HEK293 (cell line): ENCODE measurements around the gene CASP10.

ENCODE experiments used
- BCL11A ChIP-seq: fragments of 450-650 bp; formaldehyde crosslinking; IDR thresholded peaks from 2 replicates; pipeline ENCODE4 v1.5.1; 2016; ENCODE audit warnings: low read depth, missing biosample characterization, missing genetic modification characterization
- OSR2 ChIP-seq: fragments of 450-650 bp; formaldehyde crosslinking; IDR thresholded peaks from 2 replicates; pipeline ENCODE4 v1.5.1; 2016; ENCODE audit warnings: missing biosample characterization, missing genetic modification characterization
- YY1 ChIP-seq: fragments of 450-650 bp; formaldehyde crosslinking; IDR thresholded peaks from 2 replicates; pipeline ENCODE4 v1.5.1; 2018; ENCODE audit warnings: missing biosample characterization, missing genetic modification characterization
- ZNF184 ChIP-seq: fragments of 450-650 bp; IDR thresholded peaks from 2 replicates; pipeline ENCODE4 v1.5.1; 2018; ENCODE audit warnings: missing biosample characterization, mild to moderate bottlenecking, missing genetic modification characterization
- ZNF223 ChIP-seq: fragments of 450-650 bp; formaldehyde crosslinking; IDR thresholded peaks from 2 replicates; pipeline ENCODE4 v1.5.1; 2016; ENCODE audit warnings: missing biosample characterization, missing genetic modification characterization
- ZNF585B ChIP-seq: fragments of 450-650 bp; formaldehyde crosslinking; IDR thresholded peaks from 2 replicates; pipeline ENCODE4 v1.5.1; 2016; ENCODE audit warnings: missing biosample characterization, missing genetic modification characterization
- ZNF777 ChIP-seq: fragments of 450-650 bp; formaldehyde crosslinking; IDR thresholded peaks from 2 replicates; pipeline ENCODE4 v1.5.1; 2017; ENCODE audit warnings: missing biosample characterization, missing genetic modification characterization, borderline replicate concordance
- TF ChIP-seq, protein P1 (sequence below): fragments of 450-650 bp; formaldehyde crosslinking; IDR thresholded peaks from 2 replicates; pipeline ENCODE4 v1.5.1; 2016; ENCODE audit warnings: missing biosample characterization, missing genetic modification characterization

DNA sequence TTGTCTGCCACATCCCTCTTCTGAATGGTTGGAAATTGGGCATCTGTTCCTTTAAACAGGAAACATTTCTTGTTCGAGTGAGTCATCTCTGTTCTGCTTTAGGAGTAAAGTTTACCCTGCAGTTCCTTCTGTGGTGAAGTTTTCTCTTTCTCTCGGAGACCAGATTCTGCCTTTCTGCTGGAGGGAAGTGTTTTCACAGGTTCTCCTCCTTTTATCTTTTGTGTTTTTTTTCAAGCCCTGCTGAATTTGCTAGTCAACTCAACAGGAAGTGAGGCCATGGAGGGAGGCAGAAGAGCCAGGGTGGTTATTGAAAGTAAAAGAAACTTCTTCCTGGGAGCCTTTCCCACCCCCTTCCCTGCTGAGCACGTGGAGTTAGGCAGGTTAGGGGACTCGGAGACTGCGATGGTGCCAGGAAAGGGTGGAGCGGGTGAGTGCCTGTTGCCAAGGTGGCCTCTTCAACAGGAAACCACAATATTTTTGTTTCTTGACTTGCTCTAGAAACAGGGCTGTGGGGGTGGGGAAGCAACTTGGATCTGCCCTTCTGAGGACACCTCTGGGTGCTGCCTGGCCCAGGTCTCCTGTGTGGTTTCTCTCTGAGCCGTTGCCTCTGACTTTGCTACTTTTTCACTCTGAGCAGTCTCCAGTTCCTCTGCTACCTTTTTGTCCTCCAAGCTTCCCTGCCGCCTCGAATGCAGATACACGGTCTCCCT lies 75.2 kb downstream of the CASP10 start:
- TF ChIP-seq, protein P1, sequence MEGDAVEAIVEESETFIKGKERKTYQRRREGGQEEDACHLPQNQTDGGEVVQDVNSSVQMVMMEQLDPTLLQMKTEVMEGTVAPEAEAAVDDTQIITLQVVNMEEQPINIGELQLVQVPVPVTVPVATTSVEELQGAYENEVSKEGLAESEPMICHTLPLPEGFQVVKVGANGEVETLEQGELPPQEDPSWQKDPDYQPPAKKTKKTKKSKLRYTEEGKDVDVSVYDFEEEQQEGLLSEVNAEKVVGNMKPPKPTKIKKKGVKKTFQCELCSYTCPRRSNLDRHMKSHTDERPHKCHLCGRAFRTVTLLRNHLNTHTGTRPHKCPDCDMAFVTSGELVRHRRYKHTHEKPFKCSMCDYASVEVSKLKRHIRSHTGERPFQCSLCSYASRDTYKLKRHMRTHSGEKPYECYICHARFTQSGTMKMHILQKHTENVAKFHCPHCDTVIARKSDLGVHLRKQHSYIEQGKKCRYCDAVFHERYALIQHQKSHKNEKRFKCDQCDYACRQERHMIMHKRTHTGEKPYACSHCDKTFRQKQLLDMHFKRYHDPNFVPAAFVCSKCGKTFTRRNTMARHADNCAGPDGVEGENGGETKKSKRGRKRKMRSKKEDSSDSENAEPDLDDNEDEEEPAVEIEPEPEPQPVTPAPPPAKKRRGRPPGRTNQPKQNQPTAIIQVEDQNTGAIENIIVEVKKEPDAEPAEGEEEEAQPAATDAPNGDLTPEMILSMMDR (tag by site-specific recombination) = no peak
- TF ChIP-seq YY1 (tag by site-specific recombination) (no peak), ZNF223 (no peak), ZNF184 (tag by site-specific recombination) (no peak), OSR2 (tag by site-specific recombination) (no peak), ZNF777 (no peak), ZNF585B (tag by site-specific recombination) (no peak), BCL11A (tag by site-specific recombination) (no peak)
